ENCODE data around the gene INO80C. TPM values are rescaled to one million over a fixed set of nuclear protein-coding genes. Genes with fewer than 3 reads are reported as not detected.

Gene INO80C
- polyA plus RNA-seq, 1 donor (not counting 4 experiments of a cell fraction or from before 2014, with no cell fraction given), result 54.7 TPM

DNA sequence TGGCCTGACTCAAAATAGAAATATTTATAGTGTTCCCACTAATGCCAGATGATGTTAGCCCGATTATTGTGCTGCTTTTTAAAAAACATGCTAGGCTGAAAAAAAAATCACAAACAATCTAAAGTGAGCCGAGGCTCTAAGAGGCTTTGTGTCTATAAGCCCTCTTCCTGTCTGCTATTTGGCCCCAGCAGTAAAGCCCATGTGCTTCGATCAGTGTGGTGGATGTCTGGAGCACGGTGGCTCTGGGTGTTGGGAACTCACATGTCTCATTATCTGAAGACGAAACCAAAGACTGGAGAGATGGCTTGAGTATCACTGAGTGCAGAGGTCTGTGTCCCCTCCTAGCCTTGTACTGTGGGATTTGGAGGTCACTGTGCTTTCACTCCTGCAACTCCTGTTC is 55.1 kb downstream of the INO80C start:
- no peaks in the 10 kb centered on the region for H3K36me3 ChIP-seq (ENCODE audit: control insufficient read depth in 2 of 2, extremely low read depth in 1 of 2, insufficient read depth in 2 of 2, low read length in 2 of 2)
- DNase-seq (ENCODE audit: low read depth, low spot score), result no peak
- H3K4me1 ChIP-seq (ENCODE audit: control insufficient read depth, extremely low read depth, insufficient read depth, low read length), result peaks cover 26% of the 10 kb centered on the region
- H3K27ac ChIP-seq (ENCODE audit: control insufficient read depth, insufficient read depth, low read length), result peak overlapping the region; percentile 68
- H3K4me3 ChIP-seq (ENCODE audit: control insufficient read depth in 2 of 3, extremely low read depth in 1 of 3, insufficient read depth in 2 of 3, low read depth in 1 of 3, low read length in 3 of 3), result no peak overlapping the region
- FAIRE-seq, result no peak
- H3K27me3 ChIP-seq (ENCODE audit: control insufficient read depth, extremely low read depth, insufficient read depth, low read length), result no peaks in the 10 kb centered on the region
- no peaks in the 10 kb centered on the region for H4K20me1 ChIP-seq (ENCODE audit: control insufficient read depth, extremely low read depth, insufficient read depth, low read length)
- H3K79me2 ChIP-seq (ENCODE audit: control insufficient read depth, insufficient read depth, low read length), result no peaks in the 10 kb centered on the region
- H3K9me1 ChIP-seq (ENCODE audit: control insufficient read depth, extremely low read depth, insufficient read depth, low read length), result no peaks in the 10 kb centered on the region
- H3K9ac ChIP-seq (ENCODE audit: control insufficient read depth, extremely low read depth, insufficient read depth, low read length), result no peak overlapping the region
- no peaks in the 10 kb centered on the region for H3K9me3 ChIP-seq (ENCODE audit: control insufficient read depth, low read depth, low read length)
- dilution Hi-C loops (cut with MboI; ENCODE audit: extremely low pct_ligation_motif_present, low sequenced_read_pairs), result no loop called here
- TF ChIP-seq EZH2 (IDR thresholded peaks at IDR 0.05; ENCODE audit: low read length), result no peak
- TF ChIP-seq, protein P1, sequence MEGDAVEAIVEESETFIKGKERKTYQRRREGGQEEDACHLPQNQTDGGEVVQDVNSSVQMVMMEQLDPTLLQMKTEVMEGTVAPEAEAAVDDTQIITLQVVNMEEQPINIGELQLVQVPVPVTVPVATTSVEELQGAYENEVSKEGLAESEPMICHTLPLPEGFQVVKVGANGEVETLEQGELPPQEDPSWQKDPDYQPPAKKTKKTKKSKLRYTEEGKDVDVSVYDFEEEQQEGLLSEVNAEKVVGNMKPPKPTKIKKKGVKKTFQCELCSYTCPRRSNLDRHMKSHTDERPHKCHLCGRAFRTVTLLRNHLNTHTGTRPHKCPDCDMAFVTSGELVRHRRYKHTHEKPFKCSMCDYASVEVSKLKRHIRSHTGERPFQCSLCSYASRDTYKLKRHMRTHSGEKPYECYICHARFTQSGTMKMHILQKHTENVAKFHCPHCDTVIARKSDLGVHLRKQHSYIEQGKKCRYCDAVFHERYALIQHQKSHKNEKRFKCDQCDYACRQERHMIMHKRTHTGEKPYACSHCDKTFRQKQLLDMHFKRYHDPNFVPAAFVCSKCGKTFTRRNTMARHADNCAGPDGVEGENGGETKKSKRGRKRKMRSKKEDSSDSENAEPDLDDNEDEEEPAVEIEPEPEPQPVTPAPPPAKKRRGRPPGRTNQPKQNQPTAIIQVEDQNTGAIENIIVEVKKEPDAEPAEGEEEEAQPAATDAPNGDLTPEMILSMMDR (optimal IDR thresholded peaks at IDR 0.05 in 1 of 3, IDR thresholded peaks at IDR 0.05 in 1 of 3, conservative IDR thresholded peaks at IDR 0.05 in 1 of 3; ENCODE audit: extremely low read depth in 1 of 3, insufficient read depth in 2 of 3, low read length in 3 of 3), result no peak
- H2AFZ ChIP-seq (ENCODE audit: control insufficient read depth, low read length), result peak overlapping the region; percentile 12
- H3K4me2 ChIP-seq (ENCODE audit: control insufficient read depth, extremely low read depth, insufficient read depth, low read depth, low read length), result peak overlapping the region; percentile 28

DNA sequence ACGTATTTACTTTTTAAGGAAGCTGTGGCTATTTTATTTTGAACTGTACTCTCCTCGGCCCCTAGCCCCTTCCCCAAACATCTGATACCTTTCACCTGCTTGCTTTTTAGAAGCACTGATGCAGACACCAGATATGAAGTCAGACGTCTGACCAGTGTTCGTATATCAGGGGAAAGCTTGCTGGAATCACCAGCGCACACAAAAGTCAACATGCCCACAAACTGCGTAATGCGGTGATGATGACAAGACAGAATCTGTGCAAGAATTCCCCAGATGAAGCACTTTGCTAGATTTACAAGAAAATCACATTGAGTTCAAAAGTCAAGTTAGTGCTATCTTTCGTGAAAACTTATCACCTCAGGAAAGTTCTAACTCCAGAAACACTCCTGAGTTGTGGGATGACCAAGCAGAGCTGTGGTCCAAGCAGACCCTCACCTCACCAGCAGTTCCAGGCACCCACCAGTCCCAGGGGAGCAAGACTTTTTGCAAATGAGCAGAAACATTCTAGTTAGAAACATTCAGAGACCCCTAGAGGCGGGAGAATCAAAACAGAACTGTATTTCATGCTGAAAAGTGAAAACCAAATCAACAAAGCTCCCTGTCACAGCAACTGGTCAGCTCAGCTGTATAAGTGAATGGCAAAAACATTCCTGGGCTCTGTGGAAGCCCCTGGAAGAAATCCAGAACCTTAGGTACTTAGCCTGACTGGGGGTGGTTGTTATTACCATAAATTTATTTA is 55.7 kb downstream of the INO80C start:
- H3K4me3 ChIP-seq (ENCODE audit: control insufficient read depth in 2 of 3, extremely low read depth in 1 of 3, insufficient read depth in 2 of 3, low read depth in 1 of 3, low read length in 3 of 3), result no peak overlapping the region
- dilution Hi-C loops (cut with MboI; ENCODE audit: extremely low pct_ligation_motif_present, low sequenced_read_pairs), result no loop called here
- peak overlapping the region; percentile 28 for H3K4me2 ChIP-seq (ENCODE audit: control insufficient read depth, extremely low read depth, insufficient read depth, low read depth, low read length)
- H2AFZ ChIP-seq (ENCODE audit: control insufficient read depth, low read length), result peak overlapping the region; percentile 0
- no peaks in the 10 kb centered on the region for H3K9me1 ChIP-seq (ENCODE audit: control insufficient read depth, extremely low read depth, insufficient read depth, low read length)
- H3K27me3 ChIP-seq (ENCODE audit: control insufficient read depth, extremely low read depth, insufficient read depth, low read length), result no peaks in the 10 kb centered on the region
- no peaks in the 10 kb centered on the region for H3K36me3 ChIP-seq (ENCODE audit: control insufficient read depth in 2 of 2, extremely low read depth in 1 of 2, insufficient read depth in 2 of 2, low read length in 2 of 2)
- H3K9me3 ChIP-seq (ENCODE audit: control insufficient read depth, low read depth, low read length), result no peaks in the 10 kb centered on the region
- FAIRE-seq (peak; percentile 91), DNase-seq (ENCODE audit: low read depth, low spot score) (no peak)
- TF ChIP-seq EZH2 (IDR thresholded peaks at IDR 0.05; ENCODE audit: low read length), result no peak
- TF ChIP-seq, protein P1 (optimal IDR thresholded peaks at IDR 0.05 in 1 of 3, IDR thresholded peaks at IDR 0.05 in 1 of 3, conservative IDR thresholded peaks at IDR 0.05 in 1 of 3; ENCODE audit: extremely low read depth in 1 of 3, insufficient read depth in 2 of 3, low read length in 3 of 3), result no peak
- H4K20me1 ChIP-seq (ENCODE audit: control insufficient read depth, extremely low read depth, insufficient read depth, low read length), result no peaks in the 10 kb centered on the region
- peak overlapping the region; percentile 68 for H3K27ac ChIP-seq (ENCODE audit: control insufficient read depth, insufficient read depth, low read length)
- H3K9ac ChIP-seq (ENCODE audit: control insufficient read depth, extremely low read depth, insufficient read depth, low read length), result peak overlapping the region; percentile 39
- H3K4me1 ChIP-seq (ENCODE audit: control insufficient read depth, extremely low read depth, insufficient read depth, low read length), result peaks cover 28% of the 10 kb centered on the region
- H3K79me2 ChIP-seq (ENCODE audit: control insufficient read depth, insufficient read depth, low read length), result no peaks in the 10 kb centered on the region
